ENCODE measurements around the gene DYRK2. TPM values are rescaled to one million over a fixed set of nuclear protein-coding genes. Genes with fewer than 3 reads are reported as not detected.

DYRK2 gene
- total and polyA plus RNA-seq, 10 of the 15 experiments (the other 5 are each of a cell fraction or from before 2014, with no cell fraction given): 3.1 to 35.9 (median 12.2) TPM

DNA sequence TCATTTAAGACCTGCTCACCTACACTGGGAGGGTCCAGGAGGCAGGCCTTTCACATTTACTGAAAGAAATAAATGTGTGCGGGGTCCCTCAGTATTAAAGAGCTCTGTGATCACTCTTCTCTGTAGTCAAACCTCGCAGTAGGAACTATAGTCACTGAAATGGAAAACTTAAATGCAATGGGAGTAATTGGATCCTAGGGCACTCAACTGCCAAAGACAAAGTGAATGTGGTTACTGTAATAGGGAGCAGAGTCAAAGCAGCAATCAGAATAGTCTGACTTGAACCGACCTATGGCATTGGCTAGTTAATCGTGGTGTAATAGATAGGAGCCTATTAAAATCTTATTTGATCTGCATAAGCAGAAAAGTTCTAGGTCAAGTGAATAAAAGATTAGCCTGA lies 26.6 kb upstream of the DYRK2 start:
- no TSS peak for BruUV-seq (replicated peaks)
- Histone ChIP-seq H4K20me1 (ENCODE audit: control insufficient read depth, insufficient read depth) (no peaks in the 10 kb centered on the region), H3K27ac (ENCODE audit: control insufficient read depth, insufficient read depth) (no peak overlapping the region), H2AFZ (ENCODE audit: control insufficient read depth, low read depth, low read length) (no peak overlapping the region), H3K27me3 (replicated peaks in 1 of 2; ENCODE audit: control insufficient read depth in 2 of 2, insufficient read depth in 2 of 2, low read length in 1 of 2) (no peaks in the 10 kb centered on the region), H3K4me1 (ENCODE audit: control insufficient read depth, insufficient read depth, low read length) (no peaks in the 10 kb centered on the region), H3K9me3 (replicated peaks; ENCODE audit: control insufficient read depth, insufficient read depth, low read length) (no peaks in the 10 kb centered on the region), H3K4me2 (ENCODE audit: control insufficient read depth, insufficient read depth) (no peak overlapping the region), H3K4me3 (no peak overlapping the region), H3K79me2 (ENCODE audit: control insufficient read depth, insufficient read depth, low read length) (no peaks in the 10 kb centered on the region), H3K36me3 (ENCODE audit: control insufficient read depth in 2 of 2, insufficient read depth in 2 of 2, low read length in 1 of 2) (no peaks in the 10 kb centered on the region), H3K9ac (ENCODE audit: control insufficient read depth, insufficient read depth, low read length) (no peak overlapping the region)
- ChIA-PET CTCF (no interaction called here), RAD21 (ENCODE audit: unreplicated experiment) (no interaction called here), POLR2A (no interaction called here), SMC1A (ENCODE audit: uncharacterized antibody, unreplicated experiment) (no interaction called here)
- FAIRE-seq (no peak), ATAC-seq (no peak), DNase-seq (ENCODE audit: low read depth, low spot score) (no peak)
- TF ChIP-seq SMAD5 (IDR thresholded peaks at IDR 0.05; ENCODE audit: low read depth) (no peak), ZZZ3 (IDR thresholded peaks at IDR 0.05; ENCODE audit: control insufficient read depth, insufficient read length, low read depth) (no peak), RBBP5 (conservative IDR thresholded peaks at IDR 0.05) (no peak), RELA (IDR thresholded peaks at IDR 0.05; ENCODE audit: borderline replicate concordance, partially characterized antibody) (no peak), NFYA (IDR thresholded peaks at IDR 0.05; ENCODE audit: borderline replicate concordance, low read depth, low read length) (no peak), DPF2 (IDR thresholded peaks at IDR 0.05) (no peak), SP1 (IDR thresholded peaks at IDR 0.05; ENCODE audit: low read depth, low read length) (no peak), SMC3 (IDR thresholded peaks at IDR 0.05; ENCODE audit: borderline replicate concordance, low read length) (no peak), SREBF1 (IDR thresholded peaks at IDR 0.05; ENCODE audit: low read length) (no peak), MEF2A (IDR thresholded peaks at IDR 0.05; ENCODE audit: insufficient read depth, low read depth, low read length) (no peak), NRF1 (conservative IDR thresholded peaks at IDR 0.05; ENCODE audit: low read depth, low read length) (no peak), RB1 (IDR thresholded peaks at IDR 0.05; ENCODE audit: borderline replicate concordance) (no peak)
- TF ChIP-seq, protein P1, sequence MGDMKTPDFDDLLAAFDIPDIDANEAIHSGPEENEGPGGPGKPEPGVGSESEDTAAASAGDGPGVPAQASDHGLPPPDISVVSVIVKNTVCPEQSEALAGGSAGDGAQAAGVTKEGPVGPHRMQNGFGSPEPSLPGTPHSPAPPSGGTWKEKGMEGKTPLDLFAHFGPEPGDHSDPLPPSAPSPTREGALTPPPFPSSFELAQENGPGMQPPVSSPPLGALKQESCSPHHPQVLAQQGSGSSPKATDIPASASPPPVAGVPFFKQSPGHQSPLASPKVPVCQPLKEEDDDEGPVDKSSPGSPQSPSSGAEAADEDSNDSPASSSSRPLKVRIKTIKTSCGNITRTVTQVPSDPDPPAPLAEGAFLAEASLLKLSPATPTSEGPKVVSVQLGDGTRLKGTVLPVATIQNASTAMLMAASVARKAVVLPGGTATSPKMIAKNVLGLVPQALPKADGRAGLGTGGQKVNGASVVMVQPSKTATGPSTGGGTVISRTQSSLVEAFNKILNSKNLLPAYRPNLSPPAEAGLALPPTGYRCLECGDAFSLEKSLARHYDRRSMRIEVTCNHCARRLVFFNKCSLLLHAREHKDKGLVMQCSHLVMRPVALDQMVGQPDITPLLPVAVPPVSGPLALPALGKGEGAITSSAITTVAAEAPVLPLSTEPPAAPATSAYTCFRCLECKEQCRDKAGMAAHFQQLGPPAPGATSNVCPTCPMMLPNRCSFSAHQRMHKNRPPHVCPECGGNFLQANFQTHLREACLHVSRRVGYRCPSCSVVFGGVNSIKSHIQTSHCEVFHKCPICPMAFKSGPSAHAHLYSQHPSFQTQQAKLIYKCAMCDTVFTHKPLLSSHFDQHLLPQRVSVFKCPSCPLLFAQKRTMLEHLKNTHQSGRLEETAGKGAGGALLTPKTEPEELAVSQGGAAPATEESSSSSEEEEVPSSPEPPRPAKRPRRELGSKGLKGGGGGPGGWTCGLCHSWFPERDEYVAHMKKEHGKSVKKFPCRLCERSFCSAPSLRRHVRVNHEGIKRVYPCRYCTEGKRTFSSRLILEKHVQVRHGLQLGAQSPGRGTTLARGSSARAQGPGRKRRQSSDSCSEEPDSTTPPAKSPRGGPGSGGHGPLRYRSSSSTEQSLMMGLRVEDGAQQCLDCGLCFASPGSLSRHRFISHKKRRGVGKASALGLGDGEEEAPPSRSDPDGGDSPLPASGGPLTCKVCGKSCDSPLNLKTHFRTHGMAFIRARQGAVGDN (IDR thresholded peaks at IDR 0.05): no peak
- TF ChIP-seq, protein P2, sequence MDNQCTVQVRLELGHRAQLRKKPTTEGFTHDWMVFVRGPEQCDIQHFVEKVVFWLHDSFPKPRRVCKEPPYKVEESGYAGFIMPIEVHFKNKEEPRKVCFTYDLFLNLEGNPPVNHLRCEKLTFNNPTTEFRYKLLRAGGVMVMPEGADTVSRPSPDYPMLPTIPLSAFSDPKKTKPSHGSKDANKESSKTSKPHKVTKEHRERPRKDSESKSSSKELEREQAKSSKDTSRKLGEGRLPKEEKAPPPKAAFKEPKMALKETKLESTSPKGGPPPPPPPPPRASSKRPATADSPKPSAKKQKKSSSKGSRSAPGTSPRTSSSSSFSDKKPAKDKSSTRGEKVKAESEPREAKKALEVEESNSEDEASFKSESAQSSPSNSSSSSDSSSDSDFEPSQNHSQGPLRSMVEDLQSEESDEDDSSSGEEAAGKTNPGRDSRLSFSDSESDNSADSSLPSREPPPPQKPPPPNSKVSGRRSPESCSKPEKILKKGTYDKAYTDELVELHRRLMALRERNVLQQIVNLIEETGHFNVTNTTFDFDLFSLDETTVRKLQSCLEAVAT (IDR thresholded peaks at IDR 0.05): no peak
- intact Hi-C loops (cut with micrococcal nuclease; ENCODE audit: unreplicated experiment): no loop called here
- in situ Hi-C loops (cut with MboI): no loop called here
- WGBS (ENCODE audit: insufficient coverage, insufficient replicate concordance, low lambda C conversion rate, missing lambda C conversion rate): 78% methylated on average over 4 of the region's 4 CpGs
